Measurements from ENCODE around the gene LRRC45.

GRCh38 chr17:82076785-82077591 is 53.9 kb downstream of the LRRC45 start:
- TF ChIP-seq CTCF (IDR thresholded peaks at IDR 0.05), result no peak
- no peak for TF ChIP-seq POLR2A (IDR thresholded peaks at IDR 0.05)
